ENCODE results near the gene SF3A1. TPM values are rescaled to one million over a fixed set of nuclear protein-coding genes. Genes with fewer than 3 reads are reported as not detected.

Gene SF3A1
- total and polyA plus RNA-seq, 7 experiments from 2014 or later: 83.2 to 341 (median 282) TPM

- no peaks in the 10 kb centered on the region for H3K36me3 ChIP-seq (ENCODE audit: control insufficient read depth in 2 of 3, insufficient read depth in 3 of 3, low read length in 3 of 3)
- DNase-seq (no peak), ATAC-seq (no peak)
- Mint-ChIP-seq H3K9me3 (peaks cover 0 to 2% (median 0%) of the 10 kb centered on the region in 11 donors), H3K4me1 (peaks cover 7 to 16% (median 10%) of the 10 kb centered on the region in 7 donors), H3K27me3 (peaks cover 0 to 6% (median 0%) of the 10 kb centered on the region in 5 donors), H3K27ac (peak overlapping the region in 2 of 9 donors; percentile 13 to 54), H3K4me3 (no peak overlapping the region), H3K36me3 (no peaks in the 10 kb centered on the region)
- H3K27ac ChIP-seq (ENCODE audit: low read depth, low read length): no peak overlapping the region
- no peaks in the 10 kb centered on the region for H3K9me3 ChIP-seq (ENCODE audit: control insufficient read depth in 2 of 3, low read length in 3 of 3)
- no peaks in the 10 kb centered on the region for H3K27me3 ChIP-seq (ENCODE audit: control insufficient read depth in 2 of 2, insufficient read depth in 2 of 2, low read length in 2 of 2)
- ChIA-PET POLR2A (no interaction called here), CTCF (interaction anchor here (0.8 kb wide), 1 partner anchor 74 kb away, joined by 3 read pairs; no protein-coding TSS in a partner anchor)
- no peak overlapping the region for H3K4me3 ChIP-seq (ENCODE audit: low read length)
- no peaks in the 10 kb centered on the region for H3K4me1 ChIP-seq (ENCODE audit: control insufficient read depth in 2 of 2, insufficient read depth in 2 of 2, low read length in 2 of 2)
- intact Hi-C loops (cut with micrococcal nuclease): no loop called here
Measured at GRCh38 chr22:30361916-30362650, 5.4 kb upstream of the SF3A1 start.

GRCh38 chr22:30358541-30358940 is 1.8 kb upstream of the SF3A1 start:
- POLR2A ChIA-PET: interaction anchor here (0.7 to 7.9 kb wide), 5 partner anchors 31 to 806 kb away, joined by 4 to 87 read pairs (median 42); partner anchors contain the start of genes CASTOR1 and TBC1D10A
- peaks cover 0 to 6% (median 0%) of the 10 kb centered on the region in 5 donors for H3K27me3 Mint-ChIP-seq
- H3K27me3 ChIP-seq (ENCODE audit: control insufficient read depth in 2 of 2, insufficient read depth in 2 of 2, low read length in 2 of 2): no peaks in the 10 kb centered on the region
- intact Hi-C loops (cut with micrococcal nuclease): no loop called here
- peaks cover 31 to 45% (median 39%) of the 10 kb centered on the region in 7 donors for H3K4me1 Mint-ChIP-seq
- peaks cover 25 to 26% of the 10 kb centered on the region in 2 donors for H3K4me1 ChIP-seq (ENCODE audit: control insufficient read depth in 2 of 2, insufficient read depth in 2 of 2, low read length in 2 of 2)
- H3K27ac ChIP-seq (ENCODE audit: low read depth, low read length): no peak overlapping the region
- DNase-seq: no peak
- ATAC-seq: no peak
- peak overlapping the region in 4 of 10 donors; percentile 14 to 98 (median 71) for H3K4me3 Mint-ChIP-seq
- CTCF ChIA-PET: interaction anchor here (0.8 to 3.1 kb wide), 3 partner anchors 32 to 71 kb away, joined by 3 to 18 read pairs (median 5); partner anchors contain the start of gene CASTOR1
- peaks cover 0 to 2% (median 0%) of the 10 kb centered on the region in 11 donors for H3K9me3 Mint-ChIP-seq
- peaks cover 6 to 9% (median 8%) of the 10 kb centered on the region in 5 donors for H3K36me3 Mint-ChIP-seq
- no peak overlapping the region for H3K4me3 ChIP-seq (ENCODE audit: low read length)
- H3K36me3 ChIP-seq (ENCODE audit: control insufficient read depth in 2 of 3, insufficient read depth in 3 of 3, low read length in 3 of 3): peaks cover 0 to 14% (median 0%) of the 10 kb centered on the region in 3 experiments
- no peaks in the 10 kb centered on the region for H3K9me3 ChIP-seq (ENCODE audit: control insufficient read depth in 2 of 3, low read length in 3 of 3)
- peak overlapping the region in 2 of 9 donors; percentile 78 to 81 for H3K27ac Mint-ChIP-seq

GRCh38 chr22:30357650-30358215 is 1.0 kb upstream of the SF3A1 start:
- peak overlapping the region; percentile 92 to 99 (median 95) for H3K4me3 Mint-ChIP-seq
- peaks cover 0 to 2% (median 0%) of the 10 kb centered on the region in 11 donors for H3K9me3 Mint-ChIP-seq
- no peak overlapping the region for H3K4me3 ChIP-seq (ENCODE audit: low read length)
- ChIA-PET POLR2A (interaction anchor here (0.7 to 7.9 kb wide), 7 partner anchors 22 to 123 kb away, joined by 3 to 87 read pairs (median 8); partner anchors contain the start of genes CASTOR1 and TBC1D10A), CTCF (interaction anchor here (3.1 kb wide), 1 partner anchor 70 kb away, joined by 18 read pairs; the partner anchor contains the start of gene CASTOR1)
- ATAC-seq (no peak), DNase-seq (no peak)
- peaks cover 0 to 6% (median 0%) of the 10 kb centered on the region in 5 donors for H3K27me3 Mint-ChIP-seq
- no peak overlapping the region for H3K27ac ChIP-seq (ENCODE audit: low read depth, low read length)
- H3K27ac Mint-ChIP-seq: peak overlapping the region; percentile 86 to 99 (median 95)
- no peaks in the 10 kb centered on the region for H3K9me3 ChIP-seq (ENCODE audit: control insufficient read depth in 2 of 3, low read length in 3 of 3)
- H3K36me3 ChIP-seq (ENCODE audit: control insufficient read depth in 2 of 3, insufficient read depth in 3 of 3, low read length in 3 of 3): peaks cover 0 to 19% (median 4%) of the 10 kb centered on the region in 3 experiments
- intact Hi-C loops (cut with micrococcal nuclease): loop anchor here in 1 of 2 donors (2.0 kb wide), 1 partner anchor 235 kb away; no protein-coding TSS in a partner anchor
- peaks cover 6 to 11% (median 8%) of the 10 kb centered on the region in 5 donors for H3K36me3 Mint-ChIP-seq
- peaks cover 33 to 51% (median 45%) of the 10 kb centered on the region in 7 donors for H3K4me1 Mint-ChIP-seq
- peaks cover 27 to 31% of the 10 kb centered on the region in 2 donors for H3K4me1 ChIP-seq (ENCODE audit: control insufficient read depth in 2 of 2, insufficient read depth in 2 of 2, low read length in 2 of 2)
- H3K27me3 ChIP-seq (ENCODE audit: control insufficient read depth in 2 of 2, insufficient read depth in 2 of 2, low read length in 2 of 2): no peaks in the 10 kb centered on the region

GRCh38 chr22:30357236-30357570 is 509 bp upstream of the SF3A1 start:
- H3K4me3 ChIP-seq (ENCODE audit: low read length): peak overlapping the region; percentile 94
- POLR2A ChIA-PET: interaction anchor here (0.6 to 7.9 kb wide), 19 partner anchors 22 to 519 kb away, joined by 3 to 87 read pairs (median 6); partner anchors contain the start of genes ASCC2, CASTOR1, RNF215 and SEC14L2
- H3K27ac ChIP-seq (ENCODE audit: low read depth, low read length): peak overlapping the region; percentile 100
- peaks cover 0 to 6% (median 0%) of the 10 kb centered on the region in 5 donors for H3K27me3 Mint-ChIP-seq
- H3K9me3 ChIP-seq (ENCODE audit: control insufficient read depth in 2 of 3, low read length in 3 of 3): no peaks in the 10 kb centered on the region
- peaks cover 33 to 56% (median 49%) of the 10 kb centered on the region in 7 donors for H3K4me1 Mint-ChIP-seq
- H3K27me3 ChIP-seq (ENCODE audit: control insufficient read depth in 2 of 2, insufficient read depth in 2 of 2, low read length in 2 of 2): no peaks in the 10 kb centered on the region
- H3K27ac Mint-ChIP-seq: peak overlapping the region; percentile 86 to 99 (median 95)
- intact Hi-C loops (cut with micrococcal nuclease): loop anchor here in 1 of 2 donors (2.0 kb wide), 1 partner anchor 236 kb away; no protein-coding TSS in a partner anchor
- H3K36me3 ChIP-seq (ENCODE audit: control insufficient read depth in 2 of 3, insufficient read depth in 3 of 3, low read length in 3 of 3): peaks cover 3 to 24% (median 9%) of the 10 kb centered on the region in 3 experiments
- peaks cover 0 to 2% (median 0%) of the 10 kb centered on the region in 11 donors for H3K9me3 Mint-ChIP-seq
- ATAC-seq (peak; percentile 5), DNase-seq (peak in 4 of 9 donors; percentile 34 to 53 (median 48))
- peak overlapping the region; percentile 92 to 99 (median 95) for H3K4me3 Mint-ChIP-seq
- CTCF ChIA-PET: interaction anchor here (0.9 to 3.1 kb wide), 3 partner anchors 27 to 69 kb away, joined by 3 to 18 read pairs (median 3); partner anchors contain the start of gene CASTOR1
- H3K36me3 Mint-ChIP-seq: peaks cover 8 to 15% (median 9%) of the 10 kb centered on the region in 5 donors
- H3K4me1 ChIP-seq (ENCODE audit: control insufficient read depth in 2 of 2, insufficient read depth in 2 of 2, low read length in 2 of 2): peaks cover 32 to 36% of the 10 kb centered on the region in 2 donors

- H3K27me3 ChIP-seq (ENCODE audit: control insufficient read depth in 2 of 2, insufficient read depth in 2 of 2, low read length in 2 of 2): no peaks in the 10 kb centered on the region
- H3K9me3 Mint-ChIP-seq: peaks cover 0 to 2% (median 0%) of the 10 kb centered on the region in 11 donors
- H3K36me3 Mint-ChIP-seq: peaks cover 9 to 29% (median 21%) of the 10 kb centered on the region in 5 donors
- H3K27ac ChIP-seq (ENCODE audit: low read depth, low read length): peak overlapping the region; percentile 100
- ChIA-PET POLR2A (interaction anchor here (0.6 to 7.9 kb wide), 8 partner anchors 14 to 64 kb away, joined by 3 to 87 read pairs (median 4); partner anchors contain the start of gene CASTOR1), CTCF (interaction anchor here (0.8 to 2.1 kb wide), 5 partner anchors 21 to 67 kb away, joined by 3 to 7 read pairs (median 3); partner anchors contain the start of gene CASTOR1)
- H3K4me3 ChIP-seq (ENCODE audit: low read length): peak overlapping the region; percentile 94
- ATAC-seq: no peak
- H3K27ac Mint-ChIP-seq: peak overlapping the region in 8 of 9 donors; percentile 8 to 98 (median 74)
- intact Hi-C loops (cut with micrococcal nuclease): no loop called here
- H3K4me1 Mint-ChIP-seq: peaks cover 47 to 81% (median 68%) of the 10 kb centered on the region in 7 donors
- H3K9me3 ChIP-seq (ENCODE audit: control insufficient read depth in 2 of 3, low read length in 3 of 3): no peaks in the 10 kb centered on the region
- peaks cover 0 to 6% (median 0%) of the 10 kb centered on the region in 5 donors for H3K27me3 Mint-ChIP-seq
- DNase-seq: no peak
- peaks cover 7 to 50% (median 19%) of the 10 kb centered on the region in 3 experiments for H3K36me3 ChIP-seq (ENCODE audit: control insufficient read depth in 2 of 3, insufficient read depth in 3 of 3, low read length in 3 of 3)
- H3K4me3 Mint-ChIP-seq: peak overlapping the region; percentile 39 to 99 (median 94)
- H3K4me1 ChIP-seq (ENCODE audit: control insufficient read depth in 2 of 2, insufficient read depth in 2 of 2, low read length in 2 of 2): peaks cover 32 to 37% of the 10 kb centered on the region in 2 donors
Measured at GRCh38 chr22:30354644-30355043, 2.0 kb downstream of the SF3A1 start.

- peaks cover 56 to 93% (median 70%) of the 10 kb centered on the region in 7 donors for H3K4me1 Mint-ChIP-seq
- Histone ChIP-seq H3K36me3 (ENCODE audit: control insufficient read depth in 2 of 3, insufficient read depth in 3 of 3, low read length in 3 of 3) (peaks cover 17 to 76% (median 32%) of the 10 kb centered on the region in 3 experiments), H3K27ac (ENCODE audit: low read depth, low read length) (no peak overlapping the region), H3K4me3 (ENCODE audit: low read length) (no peak overlapping the region), H3K27me3 (ENCODE audit: control insufficient read depth in 2 of 2, insufficient read depth in 2 of 2, low read length in 2 of 2) (no peaks in the 10 kb centered on the region), H3K9me3 (ENCODE audit: control insufficient read depth in 2 of 3, low read length in 3 of 3) (no peaks in the 10 kb centered on the region), H3K4me1 (ENCODE audit: control insufficient read depth in 2 of 2, insufficient read depth in 2 of 2, low read length in 2 of 2) (peaks cover 42 to 49% of the 10 kb centered on the region in 2 donors)
- peaks cover 0 to 2% (median 0%) of the 10 kb centered on the region in 11 donors for H3K9me3 Mint-ChIP-seq
- H3K4me3 Mint-ChIP-seq: peak overlapping the region in 5 of 10 donors; percentile 7 to 48 (median 34)
- intact Hi-C loops (cut with micrococcal nuclease): no loop called here
- no peaks in the 10 kb centered on the region for H3K27me3 Mint-ChIP-seq
- CTCF ChIA-PET: no interaction called here
- POLR2A ChIA-PET: interaction anchor here (2.3 kb wide), 1 partner anchor 11 kb away, joined by 11 read pairs; no protein-coding TSS in a partner anchor
- DNase-seq (no peak), ATAC-seq (no peak)
- H3K27ac Mint-ChIP-seq: peak overlapping the region in 3 of 9 donors; percentile 59 to 86 (median 76)
- peaks cover 9 to 35% (median 28%) of the 10 kb centered on the region in 5 donors for H3K36me3 Mint-ChIP-seq
Measured at GRCh38 chr22:30351226-30351625, 5.5 kb downstream of the SF3A1 start.
